Smooth muscle cell of the coronary artery (primary cell): Measurements from ENCODE around the gene METTL17. TPM values are rescaled to one million over a fixed set of nuclear protein-coding genes. Genes with fewer than 3 reads are reported as not detected.

Source experiments
- total RNA-seq: library from RNA; depleted of rRNA; stranded (reverse); fragments of >200 nt; gene quantifications from 2 replicates; pipeline ENCODE4 v1.2.3, GENCODE V29; 2014; ENCODE audit warnings: low replicate concordance

METTL17 gene, protein sequence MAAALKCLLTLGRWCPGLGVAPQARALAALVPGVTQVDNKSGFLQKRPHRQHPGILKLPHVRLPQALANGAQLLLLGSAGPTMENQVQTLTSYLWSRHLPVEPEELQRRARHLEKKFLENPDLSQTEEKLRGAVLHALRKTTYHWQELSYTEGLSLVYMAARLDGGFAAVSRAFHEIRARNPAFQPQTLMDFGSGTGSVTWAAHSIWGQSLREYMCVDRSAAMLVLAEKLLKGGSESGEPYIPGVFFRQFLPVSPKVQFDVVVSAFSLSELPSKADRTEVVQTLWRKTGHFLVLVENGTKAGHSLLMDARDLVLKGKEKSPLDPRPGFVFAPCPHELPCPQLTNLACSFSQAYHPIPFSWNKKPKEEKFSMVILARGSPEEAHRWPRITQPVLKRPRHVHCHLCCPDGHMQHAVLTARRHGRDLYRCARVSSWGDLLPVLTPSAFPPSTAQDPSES
- total RNA-seq, result 19.3 and 27.7 TPM in 2 replicates

DNA sequence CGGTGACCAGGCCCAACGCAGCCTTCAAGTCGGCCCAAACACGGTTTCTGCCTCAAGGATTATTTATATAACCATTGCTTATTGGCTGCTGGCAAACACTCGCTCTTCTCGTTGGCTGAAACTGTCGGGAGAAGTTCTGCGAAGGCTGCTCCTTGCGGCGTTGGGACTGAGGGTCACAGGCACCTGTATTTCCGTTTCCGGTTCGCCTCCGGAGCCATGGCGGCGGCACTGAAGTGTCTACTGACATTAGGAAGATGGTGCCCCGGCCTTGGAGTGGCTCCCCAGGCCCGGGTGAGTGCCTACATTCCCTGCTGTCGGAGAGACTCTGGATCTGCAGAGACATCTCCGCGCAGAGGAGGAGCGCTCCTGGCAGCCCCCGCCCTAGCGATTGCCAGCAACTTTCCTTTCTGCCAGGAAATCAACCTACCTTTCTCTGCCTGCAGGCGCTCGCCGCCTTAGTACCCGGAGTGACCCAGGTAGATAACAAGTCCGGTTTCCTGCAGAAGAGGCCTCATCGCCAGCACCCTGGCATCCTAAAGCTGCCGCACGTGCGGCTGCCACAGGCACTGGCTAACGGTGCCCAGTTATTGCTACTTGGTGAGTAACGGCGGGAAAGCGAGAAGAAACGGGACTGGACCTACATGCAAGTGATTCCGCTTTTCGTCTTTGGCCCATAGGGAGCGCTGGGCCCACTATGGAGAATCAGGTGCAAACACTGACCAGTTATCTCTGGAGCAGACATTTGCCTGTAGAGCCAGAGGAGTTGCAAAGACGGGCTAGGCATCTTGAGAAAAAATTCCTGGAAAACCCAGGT, at the start of gene METTL17:
METTL17 (plus strand) TSS at position 194 of the 814 bp plus-strand sequence; CDS start at position 217, 23 bp downstream.

DNA sequence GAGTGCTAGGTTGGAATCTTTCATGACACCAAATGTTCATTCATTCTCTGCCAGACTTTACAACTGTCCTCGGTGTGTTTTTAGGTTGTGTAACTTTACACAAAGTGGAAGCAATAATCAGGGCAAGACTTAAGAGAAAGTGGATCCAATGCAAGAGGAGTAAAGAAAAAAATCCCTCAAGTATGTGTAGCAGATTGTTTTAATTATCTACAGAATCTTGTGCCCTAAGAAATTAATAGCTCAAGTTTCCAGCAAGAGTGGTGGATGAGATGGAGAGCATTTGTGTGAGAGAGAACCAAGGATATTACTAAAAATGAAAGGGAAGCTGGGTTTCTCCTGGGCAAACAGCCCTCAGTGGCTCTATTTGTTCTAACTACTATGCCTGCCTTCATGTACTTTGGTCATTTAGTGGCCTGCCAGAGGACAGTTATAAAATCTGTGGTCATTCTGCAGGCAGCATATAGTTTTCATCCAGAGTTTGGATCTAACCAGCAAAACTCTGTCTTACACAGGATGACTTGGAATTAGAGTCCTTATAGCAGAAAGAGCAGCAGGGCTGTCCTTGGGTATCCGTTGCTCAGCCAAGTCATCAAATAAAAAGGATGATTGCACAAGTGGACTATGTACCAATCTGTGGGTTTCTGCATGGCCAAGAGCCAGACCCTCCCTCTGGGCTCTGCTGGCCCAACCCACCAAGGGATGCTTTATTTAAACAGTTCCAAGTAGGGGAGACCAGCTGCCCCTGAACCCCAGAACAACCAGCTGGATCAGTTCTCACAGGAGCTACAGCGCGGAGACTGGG, 34.8 kb upstream of the METTL17 start, which contains the start of gene RNASE2:
RNASE2 (plus strand) TSS at position 752 of the 802 bp plus-strand sequence. CDS start 285 bp downstream, outside the sequence.

DNA sequence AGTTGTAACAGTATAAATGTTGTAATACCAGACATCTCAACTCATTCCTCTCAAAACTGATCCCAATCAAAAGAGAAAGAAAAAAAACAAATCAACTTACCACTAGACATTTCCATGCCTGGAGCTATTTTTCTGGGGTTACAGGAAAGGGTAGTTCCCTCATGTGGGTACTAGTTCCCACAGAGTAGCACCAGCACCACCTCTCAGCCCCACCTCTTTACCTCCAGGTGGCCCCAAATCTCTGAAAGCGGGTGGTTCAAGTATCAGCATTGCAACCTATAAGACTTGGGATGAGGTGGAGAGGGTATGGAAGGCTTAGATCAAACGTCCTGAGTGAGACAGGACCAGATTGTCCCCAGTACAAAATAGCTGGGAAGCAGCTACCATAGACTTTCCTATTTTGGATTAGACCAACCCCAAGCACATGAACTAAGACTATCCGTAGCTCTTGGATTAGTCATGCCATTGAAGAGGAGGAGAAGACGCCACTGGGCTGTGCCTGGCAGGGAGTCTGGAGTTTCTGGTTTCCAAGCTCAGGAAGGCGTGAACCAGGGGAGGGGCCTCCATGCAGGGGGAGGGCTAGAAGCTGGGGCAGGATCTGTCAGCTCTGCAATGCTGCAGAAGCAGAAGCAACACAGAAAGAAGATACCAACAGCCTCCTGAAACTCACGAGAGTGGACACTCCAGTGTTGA, 9.0 kb downstream of the METTL17 start, which contains the start of gene SLC39A2:
SLC39A2 (plus strand) TSS at position 620 of the 693 bp plus-strand sequence. CDS start 154 bp downstream, outside the sequence.

DNA sequence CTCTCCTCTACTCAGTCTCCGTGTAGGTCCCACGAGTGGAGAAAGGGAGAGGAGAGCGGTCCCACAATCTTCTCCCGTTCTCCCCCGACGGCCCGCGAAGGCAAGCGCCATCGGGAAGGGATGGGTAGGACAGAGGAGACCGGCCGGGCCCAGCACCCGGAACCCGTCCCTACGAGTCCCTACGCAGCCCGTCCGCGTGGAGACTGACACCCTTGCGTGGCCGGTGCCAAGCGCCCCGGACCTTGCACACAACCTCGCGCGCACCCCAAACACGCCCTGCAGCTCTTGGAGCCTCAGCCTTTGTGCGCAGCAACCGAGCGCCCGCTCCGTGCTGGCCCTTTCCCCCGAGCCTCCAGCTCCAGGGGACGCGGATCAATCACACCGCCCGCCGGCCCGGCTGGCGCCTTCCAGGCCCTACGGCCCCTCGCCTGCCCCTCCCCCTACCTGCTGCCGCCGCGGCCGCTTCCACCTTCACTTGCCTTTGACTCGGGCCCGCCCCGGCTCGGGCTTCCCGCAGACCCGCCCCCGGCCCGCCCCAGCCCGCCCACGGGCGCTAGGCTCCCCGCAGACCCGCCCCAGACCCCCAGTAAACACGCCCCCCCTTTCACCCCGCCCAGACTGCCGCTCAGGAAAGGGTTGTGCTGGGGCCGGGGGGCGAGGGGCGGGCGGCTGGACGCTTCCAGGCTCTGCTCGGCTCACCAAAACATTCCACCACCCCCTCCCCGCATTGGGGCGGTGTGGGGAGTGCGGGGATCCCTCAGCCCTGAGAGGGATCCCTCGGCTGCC, 35.0 kb downstream of the METTL17 start, which contains the start of gene NDRG2:
NDRG2 (minus strand) TSS at position 477 of the 786 bp plus-strand sequence. CDS start 1,746 bp downstream, outside the sequence.

DNA sequence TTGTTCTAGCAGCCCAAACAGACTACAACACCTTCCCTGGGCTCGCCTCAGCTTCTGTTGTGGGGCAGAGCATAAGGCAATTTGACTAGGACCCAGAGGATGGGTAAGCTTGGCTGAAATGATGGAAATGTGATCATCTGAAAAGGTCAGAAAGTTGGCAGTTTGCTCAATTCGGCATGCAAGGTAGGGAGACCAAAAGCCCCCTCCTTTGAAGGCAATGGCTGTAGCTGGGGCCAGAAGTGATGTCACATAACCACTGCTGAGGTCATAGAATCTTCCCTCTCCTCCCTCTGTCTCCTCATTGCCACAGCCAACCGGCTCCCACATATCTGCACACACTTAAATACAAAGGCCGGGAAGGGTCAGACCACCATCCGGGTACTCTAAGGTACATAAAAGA, 40.1 kb downstream of the METTL17 start, which contains the start of gene TPPP2:
TPPP2 (plus strand) TSS at position 301 of the 400 bp plus-strand sequence. CDS start 365 bp downstream, outside the sequence.

DNA sequence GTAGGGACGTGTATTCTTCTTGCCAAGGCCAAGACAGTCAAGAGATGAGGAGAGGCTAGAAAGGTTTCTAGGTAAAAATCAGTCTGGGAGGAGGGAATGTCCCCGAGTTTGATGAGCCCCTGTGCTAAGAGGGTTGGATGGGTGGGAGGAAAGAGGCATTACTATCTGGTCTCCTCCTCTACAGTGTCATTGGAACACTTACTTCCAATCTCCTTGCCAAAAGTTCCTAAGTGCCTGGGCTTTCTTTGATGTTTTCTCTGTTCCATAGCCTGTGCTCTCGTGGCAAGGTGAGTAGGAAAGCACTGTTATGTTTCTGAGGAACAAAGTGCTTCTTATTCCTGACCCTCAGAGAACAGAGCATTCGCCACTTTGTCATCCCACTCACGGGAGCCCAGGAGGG, 44.9 kb downstream of the METTL17 start, which contains the start of gene RNASE13:
RNASE13 (minus strand) TSS at position 101 of the 400 bp plus-strand sequence. CDS start 519 bp downstream, outside the sequence.

DNA sequence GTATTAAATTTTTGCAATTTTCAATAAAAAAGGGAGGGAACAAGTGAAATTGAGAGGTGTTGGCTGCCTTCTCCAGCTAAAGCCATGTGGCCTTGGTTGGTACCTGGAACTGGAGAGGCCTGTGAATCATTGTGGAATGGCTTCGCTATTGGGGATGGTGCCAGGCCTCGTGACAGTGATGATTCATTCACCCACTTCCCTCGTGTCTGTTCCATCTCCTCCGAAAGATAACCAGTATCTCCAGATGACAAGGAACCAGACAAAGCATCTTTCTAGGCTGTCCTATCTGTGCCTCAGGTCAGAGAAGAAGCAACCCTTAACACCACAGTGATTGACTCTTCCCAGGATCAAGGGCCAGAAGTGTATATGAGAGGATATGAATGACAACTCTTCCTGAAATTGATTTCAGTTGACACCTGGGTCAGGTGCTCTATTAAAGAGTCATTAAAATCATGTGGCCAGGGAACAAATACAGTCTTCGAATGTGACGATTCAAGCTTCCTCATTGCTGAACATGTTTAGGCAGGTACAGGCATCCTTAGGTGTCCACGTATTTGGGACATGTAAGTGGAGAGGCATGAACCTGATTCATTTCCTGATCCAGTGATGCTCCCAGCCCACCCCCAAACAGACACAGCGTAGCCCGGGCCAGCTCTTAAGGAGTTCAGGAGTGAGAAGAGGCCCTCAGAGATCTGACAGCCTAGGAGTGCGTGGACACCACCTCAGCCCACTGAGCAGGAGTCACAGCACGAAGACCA, 52.1 kb downstream of the METTL17 start, which contains the start of gene RNASE7:
RNASE7 (plus strand) TSS at position 687 of the 758 bp plus-strand sequence. CDS start 631 bp downstream, outside the sequence.

Other genes starting within 250 kb of the METTL17 start
- gene EDDM3A, start 244.1 kb upstream of the METTL17 start, total RNA-seq, result not detected in 2 replicates
- gene EDDM3B, start 221.6 kb upstream of the METTL17 start, total RNA-seq, result not detected in 2 replicates
- gene RNASE6, start 208.7 kb upstream of the METTL17 start, total RNA-seq, result not detected in 2 replicates
- gene RNASE1, start 187.1 kb upstream of the METTL17 start, total RNA-seq, result 0.75 and 0.82 TPM in 2 replicates
- gene RNASE3, start 98.6 kb upstream of the METTL17 start, total RNA-seq, result not detected in 2 replicates
- gene RNASE2, start 34.5 kb upstream of the METTL17 start, total RNA-seq, result not detected in 2 replicates
- gene SLC39A2, start 9.3 kb downstream of the METTL17 start, total RNA-seq, result 1.3 TPM in 1 of 2 replicates, not detected in the other
- 1.9 and 2.3 TPM in 2 replicates for gene NDRG2, start 35.1 kb downstream of the METTL17 start, total RNA-seq
- gene TPPP2, start 40.2 kb downstream of the METTL17 start, total RNA-seq, result not detected in 2 replicates
- not detected in 2 replicates for gene RNASE13, start 44.8 kb downstream of the METTL17 start, total RNA-seq
- gene RNASE7, start 52.4 kb downstream of the METTL17 start, total RNA-seq, result not detected in 2 replicates
- gene RNASE8, start 67.8 kb downstream of the METTL17 start, total RNA-seq, result not detected in 2 replicates
- 26.4 and 32.6 TPM in 2 replicates for gene ARHGEF40, start 80.3 kb downstream of the METTL17 start, total RNA-seq
- gene ZNF219, start 108.7 kb downstream of the METTL17 start, total RNA-seq, result 1.8 and 2.3 TPM in 2 replicates
- gene TMEM253, start 111.1 kb downstream of the METTL17 start, total RNA-seq, result 0.08 TPM in 1 of 2 replicates, not detected in the other
- not detected in 2 replicates for gene OR5AU1, start 166.1 kb downstream of the METTL17 start, total RNA-seq